ENCODE data around the gene MRPS15. TPM values are rescaled to one million over a fixed set of nuclear protein-coding genes. Genes with fewer than 3 reads are reported as not detected.

Gene MRPS15
- total and polyA plus RNA-seq, 7 donors, result 70.3 to 115 (median 85.3) TPM

- no peaks in the 10 kb centered on the region for H3K9me3 ChIP-seq
- no peak for TF ChIP-seq POLR2A (IDR thresholded peaks at IDR 0.05)
- TF ChIP-seq POLR2AphosphoS5 (IDR thresholded peaks at IDR 0.05), result no peak
- no peak for TF ChIP-seq EP300 (IDR thresholded peaks at IDR 0.05)
- TF ChIP-seq CTCF (IDR thresholded peaks at IDR 0.05), result no peak
- peaks cover 0 to 25% (median 20%) of the 10 kb centered on the region in 4 donors for H3K4me1 ChIP-seq
- intact Hi-C loops (cut with DNase I), result no loop called here
- no peak for DNase-seq
- H3K36me3 ChIP-seq, result peaks cover under 1 to 15% (median 6%) of the 10 kb centered on the region in 4 donors
- no peak overlapping the region for H3K27ac ChIP-seq
- 77 to 79% methylated on average over 4 of the region's 4 CpGs for WGBS, 2 donors
- H3K27me3 ChIP-seq, result no peaks in the 10 kb centered on the region
- no peak overlapping the region for H3K4me3 ChIP-seq
These were observed 1.7 kb upstream of the MRPS15 start for GRCh38 chr1:36465731-36466369.

- H3K36me3 ChIP-seq, result peaks cover 4 to 26% (median 15%) of the 10 kb centered on the region in 4 donors
- no peak for DNase-seq
- intact Hi-C loops (cut with DNase I), result no loop called here
- H3K4me1 ChIP-seq, result peaks cover 0 to 25% (median 20%) of the 10 kb centered on the region in 4 donors
- H3K27ac ChIP-seq, result peak overlapping the region; percentile 89 to 95 (median 92)
- H3K27me3 ChIP-seq, result no peaks in the 10 kb centered on the region
- H3K9me3 ChIP-seq, result no peaks in the 10 kb centered on the region
- no peak for TF ChIP-seq POLR2A (IDR thresholded peaks at IDR 0.05)
- TF ChIP-seq POLR2AphosphoS5 (IDR thresholded peaks at IDR 0.05), result no peak
- TF ChIP-seq EP300 (IDR thresholded peaks at IDR 0.05), result no peak
- TF ChIP-seq CTCF (IDR thresholded peaks at IDR 0.05), result no peak
- peak overlapping the region; percentile 61 to 85 (median 78) for H3K4me3 ChIP-seq
- 24 to 31% methylated on average over 13 of the region's 13 CpGs for WGBS, 2 donors
These were observed 615 bp upstream of the MRPS15 start for GRCh38 chr1:36464605-36465393.

- intact Hi-C loops (cut with DNase I), result no loop called here
- Histone ChIP-seq H3K36me3 (peaks cover 4 to 39% (median 18%) of the 10 kb centered on the region in 4 donors), H3K4me3 (peak overlapping the region; percentile 61 to 85 (median 78)), H3K9me3 (no peaks in the 10 kb centered on the region), H3K27ac (peak overlapping the region in 3 of 4 donors; percentile 90 to 95 (median 93)), H3K27me3 (no peaks in the 10 kb centered on the region), H3K4me1 (peaks cover 0 to 25% (median 20%) of the 10 kb centered on the region in 4 donors)
- 8 to 23% methylated on average over 6 of the region's 6 CpGs for WGBS, 2 donors
- no peak for DNase-seq
- TF ChIP-seq CTCF (IDR thresholded peaks at IDR 0.05) (no peak), POLR2AphosphoS5 (IDR thresholded peaks at IDR 0.05) (no peak), EP300 (IDR thresholded peaks at IDR 0.05) (no peak), POLR2A (IDR thresholded peaks at IDR 0.05) (no peak)
These were observed 751 bp downstream of the MRPS15 start for GRCh38 chr1:36463463-36463802.

GRCh38 chr1:36458910-36459309 is 5.3 kb downstream of the MRPS15 start:
- TF ChIP-seq CTCF (IDR thresholded peaks at IDR 0.05), result no peak
- no peak for TF ChIP-seq POLR2A (IDR thresholded peaks at IDR 0.05)
- TF ChIP-seq EP300 (IDR thresholded peaks at IDR 0.05), result no peak
- no peak for TF ChIP-seq POLR2AphosphoS5 (IDR thresholded peaks at IDR 0.05)
- intact Hi-C loops (cut with DNase I), result no loop called here
- WGBS, 2 donors, result 83 to 85% methylated on average over 3 of the region's 3 CpGs
- no peak for DNase-seq
- no peaks in the 10 kb centered on the region for H3K9me3 ChIP-seq
- H3K4me3 ChIP-seq, result no peak overlapping the region
- H3K27ac ChIP-seq, result no peak overlapping the region
- no peaks in the 10 kb centered on the region for H3K27me3 ChIP-seq
- peaks cover 23 to 84% (median 40%) of the 10 kb centered on the region in 4 donors for H3K36me3 ChIP-seq
- H3K4me1 ChIP-seq, result peaks cover 0 to 17% (median 16%) of the 10 kb centered on the region in 4 donors
